Neural cell (in vitro differentiated cells): Measurements from ENCODE around the gene GSTM3.

Experiments used
- CTCF ChIP-seq: fragments of 450-650 bp; IDR thresholded peaks from 2 replicates; pipeline ENCODE4 v1.5.1; 2014; ENCODE audit warnings: antibody characterized with exemption, mild to moderate bottlenecking, moderate library complexity; ENCODE audit not compliant: poor library complexity, severe bottlenecking
- EP300 ChIP-seq: fragments of 450-650 bp; conservative IDR thresholded peaks from 2 replicates; pipeline ENCODE4 v1.6.1; 2014; ENCODE audit warnings: antibody characterized with exemption, mild to moderate bottlenecking, moderate library complexity; ENCODE audit not compliant: poor library complexity, severe bottlenecking
- EZH2 ChIP-seq: fragments of 200-600, 300-800 bp; shearing (Covaris generic), sonication (generic); IDR thresholded peaks from 2 replicates; pipeline ENCODE4 v1.6.1; 2014; ENCODE audit warnings: antibody characterized with exemption, low read length, borderline replicate concordance, mild to moderate bottlenecking; ENCODE audit not compliant: insufficient read depth, poor library complexity, severe bottlenecking
- MXI1 ChIP-seq: fragments of 450-650 bp; conservative IDR thresholded peaks from 2 replicates; pipeline ENCODE4 v1.6.1; 2014; ENCODE audit warnings: antibody characterized with exemption, mild to moderate bottlenecking; ENCODE audit not compliant: poor library complexity, severe bottlenecking
- POLR2AphosphoS5 ChIP-seq: IDR thresholded peaks from 2 replicates; pipeline ENCODE4 v1.6.1; 2012
- REST ChIP-seq: IDR thresholded peaks from 2 replicates; pipeline ENCODE4 v1.6.1; 2012; ENCODE audit warnings: borderline replicate concordance
- SMC3 ChIP-seq: fragments of 450-650 bp; conservative IDR thresholded peaks from 2 replicates; pipeline ENCODE4 v1.6.1; 2014; ENCODE audit warnings: antibody characterized with exemption, mild to moderate bottlenecking, moderate library complexity; ENCODE audit not compliant: poor library complexity
- TAF1 ChIP-seq: IDR thresholded peaks from 2 replicates; pipeline ENCODE4 v1.6.1; 2012; ENCODE audit warnings: low read depth

GRCh38 chr1:109733236-109733870 is 7.5 kb downstream of the GSTM3 start:
- no peak for TF ChIP-seq SMC3
- no peak for TF ChIP-seq POLR2AphosphoS5
- TF ChIP-seq CTCF = no peak
- TF ChIP-seq TAF1 = no peak
- no peak for TF ChIP-seq MXI1
- TF ChIP-seq EZH2 = no peak
- TF ChIP-seq REST = no peak
- no peak for TF ChIP-seq EP300
